Gastrocnemius medialis (tissue), 4 donors: ENCODE results near the gene ZMYM1. TPM values are rescaled to one million over a fixed set of nuclear protein-coding genes. Genes with fewer than 3 reads are reported as not detected.

Experiments
- ATAC-seq, 2 donors: fragments of 150-250 bp; one replicate each; pipeline ENCODE4 v1.9.1; 2016
- DNase-seq, 2 donors: peaks; one replicate each; pipeline ENCODE4 v3.0.0-alpha.2; 2019
- H3K27ac ChIP-seq, 4 donors: fragments of 200-600 bp; sonication (generic); 1 replicate in 1 of 4; 2 replicates in 3 of 4; pipeline ENCODE4 v1.5.1; 2016 to 2018; ENCODE audit warnings: mild to moderate bottlenecking in 2 of 4, moderate library complexity in 1 of 4
- H3K27me3 ChIP-seq, 3 donors: fragments of 200-600 bp; sonication (generic) in 2 of 3; 1 replicate in 1 of 3; 2 replicates in 2 of 3; pipeline versions ENCODE4 v1.5.1 to v1.6.0; 2016 to 2019; ENCODE audit warnings: mild to moderate bottlenecking in 1 of 3, moderate library complexity in 1 of 3
- H3K36me3 ChIP-seq, 2 donors: fragments of 200-600 bp; sonication (generic) in 1 of 2; one replicate each; pipeline ENCODE4 v1.5.1; 2017 to 2018
- H3K4me1 ChIP-seq, 2 donors: fragments of 200-600 bp; sonication (generic) in 1 of 2; one replicate each; pipeline ENCODE4 v1.5.1; 2016 to 2017; ENCODE audit warnings: mild to moderate bottlenecking in 2 of 2
- H3K4me3 ChIP-seq, 4 donors: fragments of 200-600 bp; sonication (generic) in 3 of 4; 1 replicate in 1 of 4; 2 replicates in 3 of 4; pipeline ENCODE4 v1.5.1; 2016 to 2019; ENCODE audit warnings: mild to moderate bottlenecking in 2 of 4
- H3K9me3 ChIP-seq, 3 donors: fragments of 200-600 bp; sonication (generic) in 2 of 3; 1 replicate in 1 of 3; 2 replicates in 2 of 3; pipeline ENCODE4 v1.5.1; 2016 to 2019
- CTCF ChIP-seq, 5 experiments: fragments of 450-650 bp in 3 of 5; fragments of 200-600 bp in 2 of 5; sonication (generic) in 2 of 5; IDR thresholded peaks in 4 of 5; conservative IDR thresholded peaks in 1 of 5; 1 replicate in 4 of 5; 2 replicates in 1 of 5; pipeline ENCODE4 v1.5.1; 2016 to 2019; ENCODE audit warnings: antibody characterized with exemption in 5 of 5, mild to moderate bottlenecking in 3 of 5, moderate library complexity in 3 of 5
- POLR2A ChIP-seq, 2 donors: fragments of 450-650 bp; IDR thresholded peaks; one replicate each; pipeline ENCODE4 v1.6.1; 2017; ENCODE audit warnings: antibody characterized with exemption in 2 of 2, mild to moderate bottlenecking in 2 of 2, moderate library complexity in 2 of 2
- in situ Hi-C, 4 donors: fragments of 200-750 bp; cut with MboI; loops; one replicate each; pipeline versions ENCODE4 v1.15.0 to v1.8.0; 2017; ENCODE audit warnings: low sequenced_read_pairs in 4 of 4
- intact Hi-C: fragments of 100-400 bp; cut with DNase I; formaldehyde crosslinking; loops from one replicate; pipeline ENCODE4 v1.15.1; 2023; ENCODE audit warnings: low total_unique reads
- total RNA-seq, 4 donors: library from RNA; depleted of rRNA; stranded (reverse); fragments of >200 nt; gene quantifications; one replicate each; pipeline versions ENCODE4 v1.1.0 to v1.2.3, GENCODE V29; 2016

Gene ZMYM1
- 1 to 10 TPM; 1.8 to 7.6 (median 3.6) TPM for total RNA-seq

GRCh38 chr1:35079003-35079930, at the start of gene ZMYM1:
ZMYM1 (plus strand) TSS chr1:35079385; CDS start chr1:35093988, 14,603 bp downstream.
- TF ChIP-seq CTCF (IDR thresholded peaks at IDR 0.05 in 4 of 5, conservative IDR thresholded peaks at IDR 0.05 in 1 of 5): no peak
- TF ChIP-seq POLR2A (IDR thresholded peaks at IDR 0.05): peak; percentile 18 to 38
- H3K36me3 ChIP-seq: no peaks in the 10 kb centered on the region
- peaks cover 12 to 15% of the 10 kb centered on the region in 2 donors for H3K4me1 ChIP-seq
- ATAC-seq (peak; percentile 80 to 88), DNase-seq (peak; percentile 58 to 62)
- peak within 1 kb of the TSS; percentile 59 to 80 (median 71) for H3K4me3 ChIP-seq
- in situ Hi-C loops: no loop called here
- H3K27ac ChIP-seq: peak within 1 kb of the TSS; percentile 76 to 80 (median 80)
- H3K27me3 ChIP-seq: no peaks in the 10 kb centered on the region
- H3K9me3 ChIP-seq: no peaks in the 10 kb centered on the region
- intact Hi-C loops: loop anchor here (2.0 kb wide), 1 partner anchor 48 kb away; the partner anchor contains the start of gene ZMYM6

GRCh38 chr1:35029761-35030160, 49.4 kb upstream of the ZMYM1 start:
- Histone ChIP-seq H3K36me3 (peaks cover 0 to 11% of the 10 kb centered on the region in 2 donors), H3K4me1 (peaks cover 13 to 23% of the 10 kb centered on the region in 2 donors), H3K4me3 (peak overlapping the region in 3 of 4 donors; percentile 83 to 98 (median 89)), H3K9me3 (no peaks in the 10 kb centered on the region), H3K27me3 (no peaks in the 10 kb centered on the region), H3K27ac (no peak overlapping the region)
- in situ Hi-C loops: loop anchor here in 1 of 4 donors (10.0 kb wide), 1 partner anchor 65 kb away; no protein-coding TSS in a partner anchor
- intact Hi-C loops: loop anchor here (2.0 to 10.0 kb wide), 3 partner anchors 49 to 175 kb away; partner anchors contain the start of genes SFPQ, SMIM12 and ZMYM1
- DNase-seq: no peak
- no peak for TF ChIP-seq CTCF (IDR thresholded peaks at IDR 0.05 in 4 of 5, conservative IDR thresholded peaks at IDR 0.05 in 1 of 5)
- ATAC-seq: no peak

DNA sequence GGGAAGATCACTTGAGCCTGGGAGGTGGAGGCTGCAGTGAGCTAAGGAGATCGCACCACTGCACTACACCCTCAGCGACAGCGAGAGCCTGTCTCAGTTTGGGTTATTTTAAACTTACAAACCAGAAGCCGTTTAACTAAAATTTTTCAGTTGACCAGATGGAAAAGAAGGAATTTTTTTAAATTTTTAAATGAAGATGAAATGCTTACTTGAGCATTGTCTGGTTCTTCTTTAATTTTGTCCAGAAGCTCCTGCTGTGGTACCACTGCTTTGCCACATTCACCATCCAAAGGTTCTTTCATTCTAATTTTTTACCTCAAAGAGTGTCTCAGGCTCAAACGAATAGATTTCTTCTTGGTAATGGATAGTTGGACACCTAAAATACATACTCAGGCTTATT, 48.8 kb upstream of the ZMYM1 start:
- Histone ChIP-seq H3K27ac (peak overlapping the region in 3 of 4 donors; percentile 85 to 93 (median 90)), H3K27me3 (no peaks in the 10 kb centered on the region), H3K36me3 (peaks cover 0 to 11% of the 10 kb centered on the region in 2 donors), H3K4me3 (peak overlapping the region; percentile 60 to 98 (median 86)), H3K9me3 (no peaks in the 10 kb centered on the region), H3K4me1 (peaks cover 13 to 23% of the 10 kb centered on the region in 2 donors)
- in situ Hi-C loops (loop anchor here in 1 of 4 donors (10.0 kb wide), 1 partner anchor 64 kb away; no protein-coding TSS in a partner anchor), intact Hi-C loops (loop anchor here (2.0 to 10.0 kb wide), 3 partner anchors 48 to 176 kb away; partner anchors contain the start of genes SFPQ, SMIM12 and ZMYM1)
- DNase-seq (no peak), ATAC-seq (no peak)
- TF ChIP-seq POLR2A (IDR thresholded peaks at IDR 0.05) (no peak), CTCF (IDR thresholded peaks at IDR 0.05 in 4 of 5, conservative IDR thresholded peaks at IDR 0.05 in 1 of 5) (no peak)

DNA sequence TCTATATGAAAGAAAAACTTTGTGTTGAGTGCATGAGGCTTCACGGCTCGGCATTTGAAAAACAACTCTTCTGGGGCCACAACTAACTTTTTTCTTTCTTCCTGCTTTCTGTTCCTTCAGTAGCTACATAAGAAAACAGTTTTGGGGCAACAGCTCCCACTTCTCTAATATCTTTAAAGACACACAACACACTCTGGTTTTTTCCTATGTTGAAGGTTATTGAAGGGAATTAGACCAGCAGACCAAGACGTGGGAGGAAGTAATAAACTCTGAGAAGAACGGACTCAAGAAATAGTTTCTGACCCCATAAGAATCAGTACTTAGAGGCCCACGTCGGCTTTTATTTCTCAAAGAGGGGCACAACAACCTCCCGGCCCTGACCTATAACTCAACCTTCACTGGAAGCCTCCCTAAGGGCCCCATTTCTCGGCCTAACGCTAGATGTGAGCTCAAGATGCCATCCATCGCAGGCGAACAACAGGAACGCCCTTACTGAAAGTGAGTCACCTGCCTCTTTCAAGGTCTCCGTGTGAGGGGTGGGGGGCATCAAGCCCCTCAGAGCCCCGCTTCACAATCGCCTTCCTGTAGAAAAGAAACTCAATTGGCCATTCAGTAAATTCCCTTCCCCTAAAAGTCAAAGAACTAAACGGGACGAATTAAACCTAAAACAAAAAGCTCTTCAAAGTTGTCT, 48.3 kb upstream of the ZMYM1 start:
- peak overlapping the region; percentile 60 to 98 (median 86) for H3K4me3 ChIP-seq
- peaks cover 0 to 11% of the 10 kb centered on the region in 2 donors for H3K36me3 ChIP-seq
- peak overlapping the region; percentile 85 to 93 (median 90) for H3K27ac ChIP-seq
- peaks cover 13 to 23% of the 10 kb centered on the region in 2 donors for H3K4me1 ChIP-seq
- no peaks in the 10 kb centered on the region for H3K9me3 ChIP-seq
- DNase-seq (no peak), ATAC-seq (peak; percentile 23)
- intact Hi-C loops: loop anchor here (2.0 to 10.0 kb wide), 3 partner anchors 48 to 176 kb away; partner anchors contain the start of genes SFPQ, SMIM12 and ZMYM1
- TF ChIP-seq CTCF (IDR thresholded peaks at IDR 0.05 in 4 of 5, conservative IDR thresholded peaks at IDR 0.05 in 1 of 5) (no peak), POLR2A (IDR thresholded peaks at IDR 0.05) (no peak)
- no peaks in the 10 kb centered on the region for H3K27me3 ChIP-seq
- in situ Hi-C loops: loop anchor here in 1 of 4 donors (10.0 kb wide), 1 partner anchor 64 kb away; no protein-coding TSS in a partner anchor
